ENCODE data around the gene UTRN. TPM values are rescaled to one million over a fixed set of nuclear protein-coding genes. Genes with fewer than 3 reads are reported as not detected.

UTRN gene
- total RNA-seq, 1 experiment from 2014 or later = 125 TPM

DNA sequence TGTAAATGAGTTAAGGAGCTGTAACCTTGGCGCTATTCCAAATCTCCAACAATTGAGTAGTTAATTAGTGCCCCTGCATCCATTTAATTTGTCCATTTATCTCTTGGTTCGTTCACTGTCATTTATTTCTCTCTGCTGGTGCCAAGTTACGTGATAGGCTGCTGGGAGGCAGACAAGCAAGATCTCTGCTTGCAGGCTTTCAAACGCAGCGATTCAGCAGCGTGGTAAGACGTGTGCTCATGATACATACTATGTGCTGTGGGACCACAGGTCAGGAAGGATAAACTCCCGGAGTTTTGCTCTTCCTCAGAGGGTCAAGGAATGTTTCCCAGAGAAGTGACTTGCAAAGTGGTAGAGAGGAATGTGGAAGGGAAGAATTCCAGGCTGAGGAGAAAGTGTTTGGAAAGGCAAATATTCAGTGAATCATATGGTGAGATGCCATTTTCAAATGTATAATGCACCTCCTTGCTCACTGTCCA lies 46.4 kb downstream of the UTRN start:
- Mint-ChIP-seq H3K36me3 (no peaks in the 10 kb centered on the region), H3K4me3 (peak overlapping the region; percentile 71), H3K9me3 (no peaks in the 10 kb centered on the region), H3K4me1 (peaks cover 87% of the 10 kb centered on the region), H3K27ac (peak overlapping the region; percentile 100), H3K27me3 (ENCODE audit: low read depth) (no peaks in the 10 kb centered on the region)
- DNase-seq (ENCODE audit: low spot score) (no peak), ATAC-seq (peak; percentile 21)
- ChIA-PET CTCF (no interaction called here), POLR2A (no interaction called here)
- no peak for TF ChIP-seq CREB1 (CRISPR knock-in tag; IDR thresholded peaks at IDR 0.05)
- peak; percentile 29; the same call in 1 of the 2 replicates for TF ChIP-seq PRDM15 (CRISPR knock-in tag; IDR thresholded peaks at IDR 0.05)
- no peak for TF ChIP-seq SMAD4 (CRISPR knock-in tag; IDR thresholded peaks at IDR 0.05)

- ATAC-seq (no peak), DNase-seq (ENCODE audit: low spot score) (no peak)
- Mint-ChIP-seq H3K4me1 (peaks cover 84% of the 10 kb centered on the region), H3K4me3 (peak overlapping the region; percentile 71), H3K9me3 (no peaks in the 10 kb centered on the region), H3K36me3 (no peaks in the 10 kb centered on the region), H3K27ac (peak overlapping the region; percentile 100), H3K27me3 (ENCODE audit: low read depth) (no peaks in the 10 kb centered on the region)
- CTCF ChIA-PET = interaction anchor here (0.8 kb wide), 1 partner anchor 48 kb away, joined by 3 read pairs; no protein-coding TSS in a partner anchor
- POLR2A ChIA-PET = no interaction called here
- no peak for TF ChIP-seq JUN (CRISPR knock-in tag; IDR thresholded peaks at IDR 0.05)
- TF ChIP-seq ZNF219 (CRISPR knock-in tag; IDR thresholded peaks at IDR 0.05; ENCODE audit: borderline replicate concordance) = no peak
- TF ChIP-seq, protein P1, sequence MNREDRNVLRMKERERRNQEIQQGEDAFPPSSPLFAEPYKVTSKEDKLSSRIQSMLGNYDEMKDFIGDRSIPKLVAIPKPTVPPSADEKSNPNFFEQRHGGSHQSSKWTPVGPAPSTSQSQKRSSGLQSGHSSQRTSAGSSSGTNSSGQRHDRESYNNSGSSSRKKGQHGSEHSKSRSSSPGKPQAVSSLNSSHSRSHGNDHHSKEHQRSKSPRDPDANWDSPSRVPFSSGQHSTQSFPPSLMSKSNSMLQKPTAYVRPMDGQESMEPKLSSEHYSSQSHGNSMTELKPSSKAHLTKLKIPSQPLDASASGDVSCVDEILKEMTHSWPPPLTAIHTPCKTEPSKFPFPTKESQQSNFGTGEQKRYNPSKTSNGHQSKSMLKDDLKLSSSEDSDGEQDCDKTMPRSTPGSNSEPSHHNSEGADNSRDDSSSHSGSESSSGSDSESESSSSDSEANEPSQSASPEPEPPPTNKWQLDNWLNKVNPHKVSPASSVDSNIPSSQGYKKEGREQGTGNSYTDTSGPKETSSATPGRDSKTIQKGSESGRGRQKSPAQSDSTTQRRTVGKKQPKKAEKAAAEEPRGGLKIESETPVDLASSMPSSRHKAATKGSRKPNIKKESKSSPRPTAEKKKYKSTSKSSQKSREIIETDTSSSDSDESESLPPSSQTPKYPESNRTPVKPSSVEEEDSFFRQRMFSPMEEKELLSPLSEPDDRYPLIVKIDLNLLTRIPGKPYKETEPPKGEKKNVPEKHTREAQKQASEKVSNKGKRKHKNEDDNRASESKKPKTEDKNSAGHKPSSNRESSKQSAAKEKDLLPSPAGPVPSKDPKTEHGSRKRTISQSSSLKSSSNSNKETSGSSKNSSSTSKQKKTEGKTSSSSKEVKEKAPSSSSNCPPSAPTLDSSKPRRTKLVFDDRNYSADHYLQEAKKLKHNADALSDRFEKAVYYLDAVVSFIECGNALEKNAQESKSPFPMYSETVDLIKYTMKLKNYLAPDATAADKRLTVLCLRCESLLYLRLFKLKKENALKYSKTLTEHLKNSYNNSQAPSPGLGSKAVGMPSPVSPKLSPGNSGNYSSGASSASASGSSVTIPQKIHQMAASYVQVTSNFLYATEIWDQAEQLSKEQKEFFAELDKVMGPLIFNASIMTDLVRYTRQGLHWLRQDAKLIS (CRISPR knock-in tag; IDR thresholded peaks at IDR 0.05; ENCODE audit: borderline replicate concordance) = no peak
- no peak for TF ChIP-seq SMAD4 (CRISPR knock-in tag; IDR thresholded peaks at IDR 0.05)
- TF ChIP-seq RORB (CRISPR knock-in tag; IDR thresholded peaks at IDR 0.05) = no peak
- TF ChIP-seq E2F1 (CRISPR knock-in tag; IDR thresholded peaks at IDR 0.05) = no peak
- TF ChIP-seq, protein P2, sequence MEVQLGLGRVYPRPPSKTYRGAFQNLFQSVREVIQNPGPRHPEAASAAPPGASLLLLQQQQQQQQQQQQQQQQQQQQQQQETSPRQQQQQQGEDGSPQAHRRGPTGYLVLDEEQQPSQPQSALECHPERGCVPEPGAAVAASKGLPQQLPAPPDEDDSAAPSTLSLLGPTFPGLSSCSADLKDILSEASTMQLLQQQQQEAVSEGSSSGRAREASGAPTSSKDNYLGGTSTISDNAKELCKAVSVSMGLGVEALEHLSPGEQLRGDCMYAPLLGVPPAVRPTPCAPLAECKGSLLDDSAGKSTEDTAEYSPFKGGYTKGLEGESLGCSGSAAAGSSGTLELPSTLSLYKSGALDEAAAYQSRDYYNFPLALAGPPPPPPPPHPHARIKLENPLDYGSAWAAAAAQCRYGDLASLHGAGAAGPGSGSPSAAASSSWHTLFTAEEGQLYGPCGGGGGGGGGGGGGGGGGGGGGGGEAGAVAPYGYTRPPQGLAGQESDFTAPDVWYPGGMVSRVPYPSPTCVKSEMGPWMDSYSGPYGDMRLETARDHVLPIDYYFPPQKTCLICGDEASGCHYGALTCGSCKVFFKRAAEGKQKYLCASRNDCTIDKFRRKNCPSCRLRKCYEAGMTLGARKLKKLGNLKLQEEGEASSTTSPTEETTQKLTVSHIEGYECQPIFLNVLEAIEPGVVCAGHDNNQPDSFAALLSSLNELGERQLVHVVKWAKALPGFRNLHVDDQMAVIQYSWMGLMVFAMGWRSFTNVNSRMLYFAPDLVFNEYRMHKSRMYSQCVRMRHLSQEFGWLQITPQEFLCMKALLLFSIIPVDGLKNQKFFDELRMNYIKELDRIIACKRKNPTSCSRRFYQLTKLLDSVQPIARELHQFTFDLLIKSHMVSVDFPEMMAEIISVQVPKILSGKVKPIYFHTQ (CRISPR knock-in tag; IDR thresholded peaks at IDR 0.05) = no peak
- TF ChIP-seq GTF2I (CRISPR knock-in tag; conservative IDR thresholded peaks at IDR 0.05) = no peak
- no peak for TF ChIP-seq RELA (CRISPR knock-in tag; IDR thresholded peaks at IDR 0.05; ENCODE audit: borderline replicate concordance)
- no peak for TF ChIP-seq TEAD4 (CRISPR knock-in tag; IDR thresholded peaks at IDR 0.05)
- TF ChIP-seq SMAD3 (CRISPR knock-in tag; IDR thresholded peaks at IDR 0.05; ENCODE audit: borderline replicate concordance) = no peak
- no peak for TF ChIP-seq TP53 (CRISPR knock-in tag; IDR thresholded peaks at IDR 0.05)
- TF ChIP-seq OVOL2 (CRISPR knock-in tag; IDR thresholded peaks at IDR 0.05; ENCODE audit: borderline replicate concordance) = no peak
- TF ChIP-seq, protein P3, sequence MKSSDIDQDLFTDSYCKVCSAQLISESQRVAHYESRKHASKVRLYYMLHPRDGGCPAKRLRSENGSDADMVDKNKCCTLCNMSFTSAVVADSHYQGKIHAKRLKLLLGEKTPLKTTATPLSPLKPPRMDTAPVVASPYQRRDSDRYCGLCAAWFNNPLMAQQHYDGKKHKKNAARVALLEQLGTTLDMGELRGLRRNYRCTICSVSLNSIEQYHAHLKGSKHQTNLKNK (CRISPR knock-in tag; IDR thresholded peaks at IDR 0.05) = no peak
- TF ChIP-seq, protein P4, sequence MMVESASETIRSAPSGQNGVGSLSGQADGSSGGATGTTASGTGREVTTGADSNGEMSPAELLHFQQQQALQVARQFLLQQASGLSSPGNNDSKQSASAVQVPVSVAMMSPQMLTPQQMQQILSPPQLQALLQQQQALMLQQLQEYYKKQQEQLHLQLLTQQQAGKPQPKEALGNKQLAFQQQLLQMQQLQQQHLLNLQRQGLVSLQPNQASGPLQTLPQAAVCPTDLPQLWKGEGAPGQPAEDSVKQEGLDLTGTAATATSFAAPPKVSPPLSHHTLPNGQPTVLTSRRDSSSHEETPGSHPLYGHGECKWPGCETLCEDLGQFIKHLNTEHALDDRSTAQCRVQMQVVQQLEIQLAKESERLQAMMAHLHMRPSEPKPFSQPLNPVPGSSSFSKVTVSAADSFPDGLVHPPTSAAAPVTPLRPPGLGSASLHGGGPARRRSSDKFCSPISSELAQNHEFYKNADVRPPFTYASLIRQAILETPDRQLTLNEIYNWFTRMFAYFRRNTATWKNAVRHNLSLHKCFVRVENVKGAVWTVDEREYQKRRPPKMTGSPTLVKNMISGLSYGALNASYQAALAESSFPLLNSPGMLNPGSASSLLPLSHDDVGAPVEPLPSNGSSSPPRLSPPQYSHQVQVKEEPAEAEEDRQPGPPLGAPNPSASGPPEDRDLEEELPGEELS (CRISPR knock-in tag; IDR thresholded peaks at IDR 0.05) = no peak
- TF ChIP-seq, protein P5, sequence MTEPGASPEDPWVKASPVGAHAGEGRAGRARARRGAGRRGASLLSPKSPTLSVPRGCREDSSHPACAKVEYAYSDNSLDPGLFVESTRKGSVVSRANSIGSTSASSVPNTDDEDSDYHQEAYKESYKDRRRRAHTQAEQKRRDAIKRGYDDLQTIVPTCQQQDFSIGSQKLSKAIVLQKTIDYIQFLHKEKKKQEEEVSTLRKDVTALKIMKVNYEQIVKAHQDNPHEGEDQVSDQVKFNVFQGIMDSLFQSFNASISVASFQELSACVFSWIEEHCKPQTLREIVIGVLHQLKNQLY (CRISPR knock-in tag; IDR thresholded peaks at IDR 0.05) = no peak
- no peak for TF ChIP-seq NFE2L1 (CRISPR knock-in tag; IDR thresholded peaks at IDR 0.05)
- TF ChIP-seq PRRX2 (CRISPR knock-in tag; IDR thresholded peaks at IDR 0.05) = no peak
- TF ChIP-seq TCF7 (CRISPR knock-in tag; IDR thresholded peaks at IDR 0.05; ENCODE audit: low read depth) = no peak
Measured at GRCh38 chr6:144332177-144332576, 47.0 kb downstream of the UTRN start.

Measured in WTC11 (cell line).